Stimulated activated CD4-positive, alpha-beta T cell treated with anti-CD3 and anti-CD28 coated beads, TNF-alpha, amount 100 ng/mL, for 1 hour (primary cell): ENCODE measurements around the gene CFAP90.

Experiments used
- DNase-seq, 3 donors: peaks; one replicate each; pipeline ENCODE4 v3.0.0-alpha.2; 2020; ENCODE audit warnings: low read depth in 3 of 3, low spot score in 1 of 3

CFAP90 gene

GRCh38 chr5:7823594-7823993, 27.3 kb downstream of the CFAP90 start:
- no peak for DNase-seq

- no peak for DNase-seq
These were observed 28.5 kb downstream of the CFAP90 start for GRCh38 chr5:7822449-7822848.

- no peak for DNase-seq
These were observed 34.4 kb downstream of the CFAP90 start for GRCh38 chr5:7816535-7816901.

- peak in 2 of 3 donors; percentile 15 to 56 for DNase-seq
These were observed 34.9 kb downstream of the CFAP90 start for GRCh38 chr5:7815892-7816534.

GRCh38 chr5:7814816-7815215, 36.1 kb downstream of the CFAP90 start:
- DNase-seq = no peak

- DNase-seq = no peak
These were observed 37.4 kb downstream of the CFAP90 start for GRCh38 chr5:7813576-7813975.

GRCh38 chr5:7813007-7813406, 37.9 kb downstream of the CFAP90 start:
- DNase-seq = no peak

GRCh38 chr5:7811715-7812114, 39.2 kb downstream of the CFAP90 start:
- no peak for DNase-seq

- no peak for DNase-seq
These were observed 41.9 kb downstream of the CFAP90 start for GRCh38 chr5:7808998-7809397.

GRCh38 chr5:7805379-7805778, 45.6 kb downstream of the CFAP90 start:
- DNase-seq = no peak

- no peak for DNase-seq
These were observed 47.0 kb downstream of the CFAP90 start for GRCh38 chr5:7803937-7804336.

- DNase-seq = no peak
These were observed 48.1 kb downstream of the CFAP90 start for GRCh38 chr5:7802855-7803254.

- no peak for DNase-seq
These were observed 48.9 kb downstream of the CFAP90 start for GRCh38 chr5:7801891-7802614.

GRCh38 chr5:7795306-7795705, 55.6 kb downstream of the CFAP90 start:
- no peak for DNase-seq

- DNase-seq = no peak
These were observed 56.1 kb downstream of the CFAP90 start for GRCh38 chr5:7794823-7795222.

GRCh38 chr5:7794311-7794710, 56.6 kb downstream of the CFAP90 start:
- no peak for DNase-seq

- DNase-seq = no peak
These were observed 57.0 kb downstream of the CFAP90 start for GRCh38 chr5:7793895-7794294.

- no peak for DNase-seq
These were observed 61.4 kb downstream of the CFAP90 start for GRCh38 chr5:7789567-7789966.

- DNase-seq = no peak
These were observed 63.2 kb downstream of the CFAP90 start for GRCh38 chr5:7787770-7788169.

- DNase-seq = no peak
These were observed 66.1 kb downstream of the CFAP90 start for GRCh38 chr5:7784683-7785380.

GRCh38 chr5:7781899-7782298, 69.0 kb downstream of the CFAP90 start:
- DNase-seq = no peak
